Measurements from ENCODE around the gene DDI1. TPM values are rescaled to one million over a fixed set of nuclear protein-coding genes. Genes with fewer than 3 reads are reported as not detected.

DDI1 gene
- total and polyA plus RNA-seq, 2 donors (not counting 1 experiment from before 2014, with no cell fraction given), result not detected

DNA sequence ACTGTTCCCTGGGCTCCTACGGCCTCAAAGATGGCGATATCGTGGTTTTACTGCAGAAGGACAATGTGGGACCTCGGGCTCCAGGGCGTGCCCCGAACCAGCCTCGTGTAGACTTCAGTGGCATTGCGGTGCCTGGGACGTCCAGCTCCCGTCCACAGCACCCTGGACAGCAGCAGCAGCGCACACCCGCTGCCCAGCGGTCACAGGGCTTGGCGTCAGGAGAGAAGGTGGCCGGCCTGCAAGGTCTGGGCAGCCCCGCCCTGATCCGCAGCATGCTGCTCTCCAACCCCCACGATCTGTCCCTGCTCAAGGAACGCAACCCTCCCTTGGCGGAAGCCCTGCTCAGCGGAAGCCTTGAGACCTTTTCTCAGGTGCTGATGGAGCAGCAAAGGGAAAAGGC lies 555 bp downstream of the DDI1 start:
- no peak overlapping the region for H3K4me3 Mint-ChIP-seq
- no peaks in the 10 kb centered on the region for H3K27me3 Mint-ChIP-seq
- no peak overlapping the region for H3K9ac ChIP-seq (ENCODE audit: low read length)
- no peak overlapping the region for H3K4me2 ChIP-seq (replicated peaks; ENCODE audit: low read depth, low read length, poor library complexity, severe bottlenecking)
- no peaks in the 10 kb centered on the region for H3K79me2 ChIP-seq (ENCODE audit: control insufficient read depth, insufficient read depth, low read length)
- H4K20me1 ChIP-seq (ENCODE audit: control insufficient read depth, insufficient read depth, low read length, poor library complexity, severe bottlenecking), result no peaks in the 10 kb centered on the region
- H3K9me3 ChIP-seq (ENCODE audit: control extremely low read depth in 1 of 3, control insufficient read depth in 2 of 3, insufficient read depth in 1 of 3, low read length in 2 of 3), result peaks cover 0 to 9% (median 0%) of the 10 kb centered on the region in 3 donors
- no peaks in the 10 kb centered on the region for H3K27me3 ChIP-seq (replicated peaks in 1 of 4; ENCODE audit: control extremely low read depth in 1 of 4, control insufficient read depth in 3 of 4, insufficient read depth in 4 of 4, low read length in 3 of 4)
- intact Hi-C loops (cut with micrococcal nuclease), result no loop called here
- no peak overlapping the region for H2AFZ ChIP-seq (ENCODE audit: insufficient read depth, low read depth, low read length, poor library complexity, severe bottlenecking)
- H3K36me3 ChIP-seq (replicated peaks in 1 of 2; ENCODE audit: control extremely low read depth in 1 of 2, control insufficient read depth in 1 of 2, extremely low read depth in 1 of 2, insufficient read depth in 2 of 2, low read length in 1 of 2), result no peaks in the 10 kb centered on the region
- ATAC-seq (ENCODE audit: low read depth), result no peak
- no peak overlapping the region for H3K4me3 ChIP-seq (ENCODE audit: control extremely low read depth in 1 of 5, extremely low read depth in 1 of 5, insufficient read depth in 1 of 5, low read depth in 2 of 5, low read length in 4 of 5)
- H3K4me1 ChIP-seq (ENCODE audit: control insufficient read depth in 2 of 2, insufficient read depth in 2 of 2, low read length in 2 of 2), result no peaks in the 10 kb centered on the region
- ChIA-PET POLR2A (no interaction called here), CTCF (no interaction called here)
- no peak for DNase-seq
- WGBS (ENCODE audit: insufficient coverage), result 98% methylated on average over 21 of the region's 21 CpGs
- no peaks in the 10 kb centered on the region for H3K9me3 Mint-ChIP-seq (ENCODE audit: insufficient read depth)
- H3K27ac ChIP-seq (ENCODE audit: low read length in 2 of 2), result no peak overlapping the region
- TF ChIP-seq CTCF (IDR thresholded peaks at IDR 0.05) (no peak), EZH2 (IDR thresholded peaks at IDR 0.05; ENCODE audit: borderline replicate concordance, insufficient read depth, low read depth, low read length, poor library complexity, severe bottlenecking) (no peak)
- no peak overlapping the region for H3K27ac Mint-ChIP-seq
- H3K4me1 Mint-ChIP-seq, result no peaks in the 10 kb centered on the region

GRCh38 chr11:104041792-104042191 lies 5.4 kb downstream of the DDI1 start:
- ATAC-seq (ENCODE audit: low read depth) (no peak), DNase-seq (no peak)
- Histone ChIP-seq H3K9me3 (ENCODE audit: control extremely low read depth in 1 of 3, control insufficient read depth in 2 of 3, insufficient read depth in 1 of 3, low read length in 2 of 3) (peaks cover 0 to 7% (median 0%) of the 10 kb centered on the region in 3 donors), H3K4me2 (replicated peaks; ENCODE audit: low read depth, low read length, poor library complexity, severe bottlenecking) (no peak overlapping the region), H3K79me2 (ENCODE audit: control insufficient read depth, insufficient read depth, low read length) (no peaks in the 10 kb centered on the region), H4K20me1 (ENCODE audit: control insufficient read depth, insufficient read depth, low read length, poor library complexity, severe bottlenecking) (no peaks in the 10 kb centered on the region), H3K4me1 (ENCODE audit: control insufficient read depth in 2 of 2, insufficient read depth in 2 of 2, low read length in 2 of 2) (no peaks in the 10 kb centered on the region), H3K27ac (ENCODE audit: low read length in 2 of 2) (no peak overlapping the region), H3K9ac (ENCODE audit: low read length) (no peak overlapping the region), H2AFZ (ENCODE audit: insufficient read depth, low read depth, low read length, poor library complexity, severe bottlenecking) (no peak overlapping the region), H3K4me3 (ENCODE audit: control extremely low read depth in 1 of 5, extremely low read depth in 1 of 5, insufficient read depth in 1 of 5, low read depth in 2 of 5, low read length in 4 of 5) (no peak overlapping the region), H3K36me3 (replicated peaks in 1 of 2; ENCODE audit: control extremely low read depth in 1 of 2, control insufficient read depth in 1 of 2, extremely low read depth in 1 of 2, insufficient read depth in 2 of 2, low read length in 1 of 2) (no peaks in the 10 kb centered on the region), H3K27me3 (replicated peaks in 1 of 4; ENCODE audit: control extremely low read depth in 1 of 4, control insufficient read depth in 3 of 4, insufficient read depth in 4 of 4, low read length in 3 of 4) (no peaks in the 10 kb centered on the region)
- no peak overlapping the region for H3K27ac Mint-ChIP-seq
- ChIA-PET POLR2A (no interaction called here), CTCF (no interaction called here)
- no peaks in the 10 kb centered on the region for H3K4me1 Mint-ChIP-seq
- TF ChIP-seq CTCF (IDR thresholded peaks at IDR 0.05), result no peak
- no peak for TF ChIP-seq EZH2 (IDR thresholded peaks at IDR 0.05; ENCODE audit: borderline replicate concordance, insufficient read depth, low read depth, low read length, poor library complexity, severe bottlenecking)
- intact Hi-C loops (cut with micrococcal nuclease), result no loop called here
- H3K27me3 Mint-ChIP-seq, result no peaks in the 10 kb centered on the region
- no peaks in the 10 kb centered on the region for H3K9me3 Mint-ChIP-seq (ENCODE audit: insufficient read depth)
- no peak overlapping the region for H3K4me3 Mint-ChIP-seq
- WGBS (ENCODE audit: insufficient coverage), result no CpG with 5 or more reads among the region's 2 CpGs
